GM12872 (cell line): Measurements from ENCODE around the gene NANOS2.

Source experiments
- CTCF ChIP-seq: IDR thresholded peaks from 3 replicates; pipeline ENCODE4 v1.5.1; 2011; ENCODE audit warnings: low read depth, mild to moderate bottlenecking, low read length, moderate library complexity; ENCODE audit not compliant: insufficient read depth

NANOS2 gene

DNA sequence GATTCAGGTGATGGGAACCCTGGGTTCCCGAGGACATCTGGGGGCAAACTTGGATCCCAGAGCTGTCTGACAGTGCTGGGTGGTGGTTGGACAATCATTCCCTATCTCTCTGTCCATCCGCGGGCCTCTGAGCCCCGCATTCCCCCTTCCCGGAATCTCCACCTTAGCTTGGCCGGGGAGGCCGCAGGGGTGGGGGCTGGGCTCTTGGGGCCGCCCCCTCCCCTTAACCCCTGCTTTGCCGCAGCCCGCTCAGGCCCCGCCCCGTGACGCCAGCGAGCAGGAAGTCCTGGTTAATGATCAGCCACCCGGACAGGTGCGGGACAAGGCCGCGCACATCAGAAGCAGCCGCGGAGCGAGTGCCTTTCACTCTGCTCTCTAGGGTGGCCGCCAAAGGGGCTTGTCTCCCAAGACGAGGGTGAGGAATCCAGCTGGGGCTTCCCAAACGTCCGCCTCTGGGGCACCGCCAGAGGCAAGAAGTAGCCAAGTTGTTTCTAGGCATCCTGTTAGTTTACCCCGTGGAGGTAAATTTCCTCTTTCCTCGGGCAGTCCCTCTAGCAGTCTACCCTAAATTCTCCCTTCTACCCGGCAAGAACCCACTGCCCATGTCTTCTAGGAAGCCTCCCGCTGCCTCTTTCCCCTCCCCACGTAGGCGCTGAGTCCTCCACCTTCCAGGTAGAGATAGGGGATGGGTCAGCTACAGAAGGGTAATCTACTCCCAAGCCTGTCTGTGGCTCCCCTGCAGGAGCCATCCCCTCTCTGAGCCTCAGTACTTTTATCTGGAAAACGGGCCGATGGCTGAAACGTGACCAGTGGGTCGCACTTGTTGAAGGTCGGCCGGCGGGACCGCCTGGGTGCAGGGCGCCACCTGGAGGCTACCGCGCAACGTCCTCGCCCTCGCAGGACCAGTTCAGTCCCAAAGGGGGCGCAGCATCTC lies 31.7 kb downstream of the NANOS2 start:
- TF ChIP-seq CTCF, result peak; percentile 99

- TF ChIP-seq CTCF, result no peak
Observed at GRCh38 chr19:45881909-45882528, 32.6 kb downstream of the NANOS2 start.

DNA sequence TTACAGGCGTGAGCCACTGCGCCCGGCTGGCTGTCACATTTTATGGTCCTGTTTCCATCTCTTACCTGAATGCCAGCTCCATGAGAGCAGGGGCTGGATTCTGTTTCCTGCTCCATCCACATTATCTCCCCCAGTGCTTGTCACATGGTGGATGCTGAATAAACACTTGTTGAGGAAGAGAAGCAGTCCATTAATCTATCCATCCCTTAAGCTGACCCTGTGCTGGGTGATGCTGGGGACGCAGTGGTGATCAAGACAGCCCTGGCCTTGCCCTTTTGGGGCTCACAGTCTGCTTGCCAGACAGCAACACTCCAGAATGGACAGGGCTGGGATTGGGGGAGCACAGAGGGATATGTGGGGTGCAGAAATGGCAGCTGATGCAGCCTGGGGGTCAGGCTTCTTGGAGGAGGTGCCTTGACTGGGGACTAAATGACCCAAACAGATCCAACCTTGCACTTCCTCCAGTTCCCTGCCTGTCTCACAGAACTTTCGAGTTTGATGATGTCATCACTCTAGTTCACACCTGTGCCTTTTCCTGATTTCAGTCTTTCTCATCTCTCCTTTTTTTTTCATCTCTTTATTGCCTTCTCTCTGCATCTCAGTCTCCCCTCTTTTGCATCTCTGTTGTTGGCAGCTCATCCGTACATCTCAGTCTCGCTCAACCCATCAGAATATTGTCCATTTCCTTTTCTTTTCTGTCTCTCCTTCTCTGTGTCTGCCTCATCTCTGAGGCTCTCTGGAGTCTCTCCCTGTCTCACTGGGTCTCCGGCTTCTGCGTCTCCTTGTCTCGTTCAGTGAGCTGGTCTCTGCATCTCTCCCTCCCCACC lies 33.3 kb downstream of the NANOS2 start:
- no peak for TF ChIP-seq CTCF

GRCh38 chr19:45879971-45880370 lies 34.6 kb downstream of the NANOS2 start:
- TF ChIP-seq CTCF, result no peak

DNA sequence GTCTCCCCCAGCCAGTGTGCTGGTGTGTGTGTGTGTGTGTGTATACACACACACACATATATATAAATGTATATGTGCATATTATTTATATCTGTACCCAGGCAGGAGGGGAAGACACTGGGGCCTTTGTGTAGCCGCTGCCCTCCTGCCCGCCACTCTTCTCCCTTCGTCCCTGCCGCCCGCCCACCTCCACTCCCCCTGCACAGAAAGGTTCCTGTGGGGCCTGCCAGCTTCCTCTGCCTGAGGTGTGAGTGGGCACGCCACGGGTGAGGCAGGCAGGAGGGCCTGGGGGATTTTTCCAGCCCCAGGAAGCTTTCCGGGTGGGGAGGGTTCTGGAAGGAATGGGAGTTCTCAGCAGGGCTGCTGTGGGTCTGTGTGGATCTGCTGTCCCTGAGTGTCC lies 35.5 kb downstream of the NANOS2 start:
- no peak for TF ChIP-seq CTCF

DNA sequence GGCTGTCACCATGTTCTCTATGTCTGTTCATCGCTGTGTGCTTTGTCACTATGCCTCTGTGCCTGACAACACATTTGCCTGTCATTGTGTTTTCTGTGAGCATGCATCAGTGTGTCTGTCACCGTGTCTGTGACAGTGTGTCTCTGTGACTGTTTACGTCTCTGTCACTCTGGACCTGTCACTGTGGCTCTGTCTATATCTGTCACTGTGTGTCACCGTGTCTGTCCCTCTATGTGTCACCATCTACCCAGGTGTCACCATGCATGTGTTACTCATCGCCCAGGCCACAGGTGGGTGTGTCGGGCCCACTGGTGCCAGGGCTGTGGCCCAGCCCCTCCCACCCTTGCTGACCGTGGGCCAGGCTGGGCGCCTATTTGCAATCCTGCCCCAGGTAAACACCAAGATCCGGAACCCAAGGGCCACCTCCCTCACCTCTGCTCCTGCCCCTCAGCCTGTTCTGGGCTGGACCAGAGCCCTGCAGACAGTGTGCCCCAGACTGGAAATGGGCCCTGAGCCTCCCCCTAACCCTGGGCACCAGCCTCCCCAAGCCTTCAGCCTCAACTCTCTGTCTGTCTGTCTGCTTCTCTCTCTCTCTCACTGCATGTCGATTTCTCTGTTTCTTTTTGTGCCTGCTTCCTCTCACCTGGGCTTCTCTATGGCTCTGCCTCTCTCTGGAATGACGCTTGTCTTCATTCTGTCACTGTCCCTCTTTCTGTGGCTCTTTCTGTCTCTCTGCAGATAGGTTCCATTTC lies 36.4 kb downstream of the NANOS2 start:
- no peak for TF ChIP-seq CTCF
